ENCODE data around the gene PRICKLE3.
"Not testable (repeated sequence)": the region's sequence is repeated elsewhere in the genome, so short reads cannot be mapped to it uniquely, and the experiment has no call there.

Gene PRICKLE3

DNA sequence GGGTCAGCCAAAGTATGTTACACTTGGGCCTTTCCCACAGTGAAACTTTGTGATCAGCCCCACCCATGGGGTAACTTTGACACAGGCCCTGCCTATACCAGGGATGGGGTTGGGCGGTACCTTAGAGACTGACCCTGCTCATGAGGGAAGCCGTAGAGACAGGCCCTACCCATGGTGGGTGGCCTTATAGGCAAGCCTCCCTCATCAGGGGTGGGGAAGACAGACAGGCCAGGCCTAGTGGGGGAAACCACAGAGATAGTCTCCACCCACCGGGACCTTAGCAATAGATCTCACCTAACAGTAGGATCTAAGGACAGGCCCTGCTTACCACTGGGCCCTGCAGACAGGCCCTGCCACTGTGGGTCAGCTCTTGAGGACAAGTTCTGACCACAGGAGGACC is 7.6 kb downstream of the PRICKLE3 start:
- DNase-seq (ENCODE audit: low spot score): no peak

DNA sequence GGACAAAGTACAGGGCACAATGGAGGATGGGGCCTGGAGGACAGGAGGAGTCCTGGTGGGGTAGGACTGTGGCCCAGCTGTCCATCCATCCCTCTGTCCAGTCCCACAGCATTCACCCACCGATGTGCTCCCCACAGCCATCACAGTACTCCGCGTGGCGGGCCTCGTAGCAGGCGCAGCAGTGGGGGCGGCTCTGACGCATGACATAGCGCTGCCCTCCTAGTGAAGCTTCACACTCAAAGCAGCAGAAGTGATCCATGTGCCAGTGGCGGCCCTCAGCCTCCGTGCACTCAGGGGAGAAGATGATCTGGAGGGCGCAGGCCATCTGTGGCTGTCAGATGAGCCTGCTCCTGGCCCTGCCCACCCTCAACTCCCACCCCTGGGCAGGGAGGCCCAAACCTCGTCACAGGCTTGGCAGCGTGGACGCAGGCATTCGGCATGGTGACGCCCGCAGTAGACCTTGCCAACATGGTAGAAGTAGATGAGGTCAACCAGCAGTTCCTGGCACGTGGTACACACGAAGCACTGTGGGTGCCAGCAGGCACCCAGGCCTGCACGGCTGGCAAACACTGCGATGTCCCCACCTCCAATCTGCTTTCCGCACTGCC is 8.2 kb downstream of the PRICKLE3 start:
- DNase-seq (ENCODE audit: low spot score): no peak

DNA sequence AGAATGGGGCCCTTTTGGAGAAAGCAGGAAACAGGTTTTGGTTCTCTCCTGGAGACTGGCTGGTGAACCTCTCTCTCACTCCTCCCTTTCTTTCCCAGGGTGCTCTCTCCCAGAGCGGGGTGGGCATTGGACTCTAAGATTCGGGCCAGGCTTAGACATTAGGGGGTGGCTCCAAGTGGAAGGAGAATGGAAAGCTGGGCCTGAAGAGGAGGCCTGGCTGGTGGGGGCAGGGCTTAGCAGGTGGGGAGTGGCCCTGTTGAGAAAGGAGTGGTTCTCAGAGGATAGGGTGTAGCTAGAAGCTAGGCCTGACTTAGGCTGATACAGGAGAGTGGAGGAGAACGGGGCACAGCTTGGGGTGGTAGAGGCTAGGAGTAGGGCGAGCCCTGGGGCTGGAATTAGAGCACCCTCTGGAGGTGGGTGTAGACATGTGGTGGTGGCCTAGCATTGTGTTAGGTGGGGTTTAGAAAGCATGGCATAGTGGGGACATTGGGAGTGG is 8.8 kb downstream of the PRICKLE3 start:
- DNase-seq (ENCODE audit: low spot score): no peak

- no peak for DNase-seq (ENCODE audit: low spot score)
Observed at GRCh38 chrX:49176421-49177326, 9.5 kb downstream of the PRICKLE3 start.

DNA sequence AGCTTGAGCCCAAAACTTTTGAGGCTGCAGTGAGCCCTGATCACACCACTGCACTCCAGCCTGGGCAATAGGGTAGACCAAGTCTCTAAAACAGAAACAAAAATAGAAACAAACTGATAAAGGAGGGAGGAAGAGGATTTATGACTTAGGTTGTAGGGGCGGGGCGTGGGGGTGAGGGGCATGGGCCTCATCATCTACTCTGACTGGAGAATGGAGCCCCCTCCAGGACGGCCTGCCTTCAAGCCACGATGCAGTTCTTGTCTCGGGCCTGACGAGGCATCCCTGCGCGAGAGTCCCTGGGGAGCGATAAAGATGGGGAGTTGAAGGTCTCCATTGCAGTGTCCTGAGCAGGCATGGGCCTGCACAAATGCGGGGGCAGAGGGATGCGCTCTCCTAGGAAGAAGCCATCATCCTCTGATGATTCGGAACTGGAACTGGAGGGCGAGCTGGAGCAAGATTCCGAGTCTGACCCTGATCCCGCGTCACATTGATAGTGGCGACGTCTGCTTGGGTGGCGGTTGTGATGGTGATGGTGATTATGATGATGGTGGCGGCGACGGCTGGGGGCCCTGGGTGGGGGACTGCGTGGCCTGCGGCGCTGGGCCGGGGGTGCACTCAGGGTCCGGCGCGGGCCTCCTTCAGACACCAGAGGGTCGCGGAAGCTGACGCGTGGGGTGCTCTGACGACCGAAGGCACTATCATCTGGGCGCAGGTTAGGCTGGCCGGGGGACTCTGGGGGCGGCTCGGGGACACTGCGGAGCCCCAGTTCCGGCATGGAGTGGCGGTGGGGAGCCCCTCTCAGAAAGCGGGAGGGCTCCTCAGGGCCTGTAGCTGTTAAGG is 10.5 kb downstream of the PRICKLE3 start:
- DNase-seq (ENCODE audit: low spot score): no peak

DNA sequence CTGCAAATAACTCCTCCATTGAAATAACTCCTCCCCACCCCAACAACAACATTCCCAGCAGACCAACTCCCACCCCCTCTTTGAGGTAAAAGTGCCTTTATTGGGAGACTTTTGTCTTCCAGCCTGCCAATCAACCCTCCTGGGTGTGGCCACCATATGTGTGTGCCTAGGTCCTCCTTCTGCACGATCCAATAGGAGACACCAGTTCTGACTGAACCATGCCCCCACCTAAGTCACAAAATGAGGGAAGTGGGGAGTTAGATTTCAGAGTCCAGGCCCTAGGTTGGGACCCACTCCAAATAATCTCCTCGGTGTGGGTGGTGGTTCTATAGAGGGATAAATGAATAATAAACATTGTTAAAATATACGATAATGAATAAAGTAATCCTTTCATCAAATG is 11.4 kb downstream of the PRICKLE3 start:
- no peak for DNase-seq (ENCODE audit: low spot score)

DNA sequence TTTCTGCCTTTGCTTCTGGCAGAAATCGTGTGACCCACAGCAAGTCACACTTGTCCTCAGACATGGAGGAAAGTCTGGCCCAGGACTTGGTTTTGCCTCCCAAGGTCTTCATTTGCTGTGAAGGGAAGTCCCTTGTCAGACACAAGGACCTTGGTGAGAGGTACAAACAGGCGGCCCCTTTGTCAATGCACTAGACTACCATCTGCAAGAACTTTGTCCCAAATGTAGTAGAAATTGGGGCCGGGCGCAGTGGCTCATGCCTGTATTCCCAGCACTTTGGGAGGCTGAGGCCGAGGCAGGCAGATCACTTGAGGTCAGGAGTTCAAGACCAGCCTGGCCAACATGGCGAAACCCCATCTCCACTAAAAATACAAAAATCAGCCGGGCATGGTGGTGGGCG is 12.6 kb downstream of the PRICKLE3 start:
- not testable (repeated sequence) for DNase-seq (ENCODE audit: low spot score)

DNA sequence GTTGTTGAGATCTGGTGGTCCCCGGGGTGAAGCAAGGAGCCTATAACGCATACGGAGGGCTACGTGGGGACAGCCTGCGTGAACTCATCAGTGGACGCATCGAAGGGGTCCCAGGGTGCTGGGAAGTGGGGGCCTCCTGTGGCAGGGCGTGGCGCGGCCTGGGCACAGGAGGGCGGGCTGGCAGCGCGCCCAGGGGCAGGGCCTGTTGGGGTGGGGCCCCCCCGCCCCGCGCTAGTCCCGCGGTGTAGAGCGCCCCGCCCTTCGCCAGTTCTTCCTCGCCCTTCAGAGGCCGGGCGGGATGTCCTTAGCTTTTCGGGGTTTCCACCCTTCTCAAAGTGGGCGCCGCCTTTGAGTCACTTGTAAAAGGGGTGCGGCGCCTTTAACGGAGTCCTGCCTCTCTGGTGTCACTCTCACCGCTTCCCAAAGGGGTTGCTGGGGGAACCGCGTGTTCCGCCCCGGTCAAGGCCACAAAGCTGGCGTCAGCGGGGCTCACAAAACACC is 13.8 kb downstream of the PRICKLE3 start:
- DNase-seq (ENCODE audit: low spot score): peak; percentile 60

DNA sequence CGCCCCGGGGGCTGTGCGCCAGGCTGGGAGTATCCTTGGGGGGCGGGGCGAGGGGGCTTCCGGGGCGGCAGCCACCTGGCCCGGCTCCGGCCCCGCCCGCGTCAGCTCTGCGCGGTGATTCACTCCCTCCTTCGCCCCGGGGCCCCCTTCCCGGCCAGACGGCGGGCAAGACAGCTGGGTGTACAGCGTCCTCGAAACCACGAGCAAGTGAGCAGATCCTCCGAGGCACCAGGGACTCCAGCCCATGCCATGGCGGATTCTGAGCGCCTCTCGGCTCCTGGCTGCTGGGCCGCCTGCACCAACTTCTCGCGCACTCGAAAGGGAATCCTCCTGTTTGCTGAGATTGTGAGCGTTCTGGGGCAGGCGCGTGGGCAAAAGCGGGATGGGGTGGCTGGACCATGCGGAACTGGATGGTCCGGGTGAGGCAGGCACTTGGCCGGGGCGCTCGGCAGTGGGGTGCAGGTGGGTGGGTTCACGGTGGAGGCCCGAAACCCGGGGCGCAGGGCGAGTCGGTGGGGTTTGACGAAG is 14.4 kb downstream of the PRICKLE3 start, which contains the start of gene PLP2:
Gene PLP2 (plus strand): TSS at position 147 of the 528 bp plus-strand sequence. CDS start 103 bp downstream, at position 250.
- peak; percentile 59 for DNase-seq (ENCODE audit: low spot score)

GRCh38 chrX:49167740-49168108 is 18.4 kb downstream of the PRICKLE3 start:
- no peak for DNase-seq (ENCODE audit: low spot score)

GRCh38 chrX:49166914-49167739 is 19.0 kb downstream of the PRICKLE3 start:
- peak; percentile 58 for DNase-seq (ENCODE audit: low spot score)

DNA sequence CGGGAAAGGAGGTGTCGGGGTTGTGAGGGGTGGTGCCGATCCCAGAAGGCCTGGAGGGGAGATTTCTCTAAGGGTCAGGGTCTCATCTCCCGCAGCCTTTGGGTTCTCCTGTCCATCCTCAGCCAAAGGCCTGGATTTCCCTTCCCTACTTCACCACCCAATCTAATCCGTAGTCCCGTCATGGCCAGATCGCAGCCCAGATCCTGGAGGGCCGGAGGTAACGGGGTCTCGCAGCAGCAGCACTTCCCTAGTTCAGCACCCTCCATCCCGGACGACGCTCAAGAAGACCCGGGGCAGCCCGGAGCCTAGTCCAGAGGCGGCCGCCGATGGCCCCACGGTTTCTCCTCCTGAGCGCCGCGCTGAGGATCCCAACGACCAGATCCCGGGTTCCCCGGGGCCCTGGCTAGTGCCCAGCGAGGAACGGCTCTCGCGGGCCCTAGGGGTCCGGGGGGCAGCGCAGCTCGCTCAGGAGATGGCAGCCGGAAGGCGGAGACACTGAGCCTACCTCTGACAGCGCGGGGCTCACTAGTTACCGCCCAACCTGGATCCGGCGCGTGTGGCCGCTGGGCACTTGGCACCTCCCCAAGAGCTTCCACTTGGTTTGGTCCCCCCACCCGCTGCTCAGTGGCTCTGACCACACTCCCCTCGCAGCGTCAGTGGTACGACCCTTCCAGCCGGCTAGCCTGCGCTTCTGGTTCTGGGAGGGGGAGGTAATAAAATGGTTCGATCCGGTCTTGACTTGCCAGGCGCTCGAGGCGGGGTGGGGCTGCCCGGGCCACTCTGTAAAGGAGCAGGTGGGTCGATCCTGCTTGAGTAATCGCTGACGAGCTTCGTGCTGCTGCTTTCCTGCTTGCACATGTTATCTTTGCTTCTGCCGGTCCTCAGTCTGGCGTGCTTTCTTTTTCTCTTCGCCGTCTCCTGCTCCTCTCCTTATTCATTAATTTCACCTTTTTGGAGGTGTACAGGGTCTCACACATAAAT is 20.0 kb downstream of the PRICKLE3 start:
- DNase-seq (ENCODE audit: low spot score): peak; percentile 62

DNA sequence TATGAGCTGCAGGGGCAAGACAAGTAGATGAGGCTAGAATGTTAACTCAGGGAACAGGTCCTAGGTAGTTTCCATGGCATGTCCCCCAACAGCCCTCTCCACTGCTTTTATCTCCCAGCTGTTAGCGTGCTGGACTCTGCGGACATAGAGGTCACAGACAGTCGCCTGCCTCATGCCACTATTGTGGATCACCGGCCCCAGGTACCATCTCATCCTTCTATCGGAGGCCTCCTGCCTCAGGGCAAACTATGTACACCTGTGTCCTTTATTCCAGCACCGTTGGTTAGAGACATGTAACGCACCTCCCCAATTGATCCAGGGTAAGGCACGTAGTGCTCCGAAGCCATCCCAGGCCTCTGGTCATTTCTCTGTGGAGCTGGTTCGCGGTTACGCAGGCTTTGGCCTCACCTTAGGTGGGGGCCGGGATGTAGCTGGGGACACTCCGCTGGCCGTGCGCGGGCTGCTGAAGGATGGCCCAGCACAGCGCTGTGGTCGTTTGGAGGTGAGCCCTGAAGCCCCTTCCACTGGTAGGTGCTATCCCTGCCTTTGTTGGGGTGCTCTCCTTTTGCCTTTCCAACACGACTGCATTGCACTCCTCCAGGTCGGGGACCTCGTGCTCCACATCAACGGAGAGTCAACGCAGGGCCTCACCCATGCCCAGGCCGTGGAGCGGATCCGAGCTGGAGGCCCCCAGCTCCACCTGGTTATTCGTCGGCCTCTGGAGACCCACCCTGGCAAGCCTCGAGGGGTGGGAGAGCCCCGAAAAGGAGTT is 21.4 kb downstream of the PRICKLE3 start:
- no peak for DNase-seq (ENCODE audit: low spot score)

DNA sequence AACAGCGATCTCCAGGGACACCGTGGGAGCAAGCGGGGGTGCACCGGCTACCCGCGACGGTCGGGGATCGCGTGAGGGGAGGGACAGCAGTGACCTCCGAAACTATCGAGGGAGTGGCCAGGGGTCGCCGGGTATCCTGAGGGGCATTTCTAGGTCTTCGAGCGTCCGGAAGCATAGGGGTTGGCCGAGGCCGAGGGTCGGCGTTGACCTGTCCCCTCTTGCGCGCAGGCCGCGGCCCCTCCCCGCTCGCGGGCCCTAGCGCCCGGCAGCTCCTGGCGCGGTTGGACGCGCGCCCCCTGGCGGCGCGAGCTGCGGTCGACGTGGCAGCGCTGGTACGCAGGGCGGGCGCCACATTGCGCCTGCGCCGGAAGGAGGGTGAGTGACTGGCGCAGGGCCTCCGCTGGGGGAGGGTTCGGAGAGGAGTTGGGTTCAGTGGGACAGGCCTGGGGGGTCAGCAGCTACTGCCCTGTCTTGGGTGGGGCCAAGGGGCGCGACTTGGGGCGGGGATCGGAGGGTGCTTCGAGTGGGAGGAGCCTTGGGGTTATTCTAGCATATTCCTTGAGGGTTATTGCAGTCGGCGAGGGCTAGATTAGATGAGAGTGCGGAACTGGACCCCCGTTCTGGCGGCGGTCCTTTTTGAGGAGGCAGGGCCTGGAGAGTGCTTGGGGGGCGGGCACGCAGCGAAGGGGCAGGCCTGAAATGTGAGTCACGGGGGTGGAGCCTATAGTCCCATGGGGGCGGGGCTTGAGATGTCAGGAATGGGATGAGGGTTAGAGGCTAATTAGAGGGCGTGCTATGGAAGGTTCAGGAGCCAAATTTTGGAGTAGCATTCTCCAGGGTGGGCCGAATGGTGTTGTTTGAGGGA is 22.4 kb downstream of the PRICKLE3 start:
- DNase-seq (ENCODE audit: low spot score): peak; percentile 82

DNA sequence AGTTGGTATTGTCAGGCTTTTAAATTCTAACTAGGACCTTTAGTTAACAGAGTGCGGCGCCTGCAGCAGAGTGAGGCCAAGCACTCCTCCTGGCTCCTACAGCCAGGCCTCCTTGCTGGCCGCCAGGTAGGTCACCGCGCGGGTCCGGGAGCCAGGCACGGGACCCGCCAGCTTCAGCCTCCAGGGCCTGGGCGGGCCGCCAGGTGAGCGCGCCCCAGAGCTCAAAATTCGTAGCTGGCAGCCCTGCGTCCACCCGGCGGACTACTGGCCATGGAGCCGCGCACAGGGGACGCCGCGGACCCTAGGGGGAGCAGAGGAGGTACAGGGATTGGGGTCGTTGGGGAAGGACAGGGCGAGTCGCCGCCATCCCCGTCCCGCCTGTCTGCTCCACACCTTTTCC is 23.6 kb downstream of the PRICKLE3 start, which contains the start of gene MAGIX:
Gene MAGIX (plus strand): TSS at position 139 of the 400 bp plus-strand sequence. CDS start 132 bp downstream, at position 271.
- no peak for DNase-seq (ENCODE audit: low spot score)

DNA sequence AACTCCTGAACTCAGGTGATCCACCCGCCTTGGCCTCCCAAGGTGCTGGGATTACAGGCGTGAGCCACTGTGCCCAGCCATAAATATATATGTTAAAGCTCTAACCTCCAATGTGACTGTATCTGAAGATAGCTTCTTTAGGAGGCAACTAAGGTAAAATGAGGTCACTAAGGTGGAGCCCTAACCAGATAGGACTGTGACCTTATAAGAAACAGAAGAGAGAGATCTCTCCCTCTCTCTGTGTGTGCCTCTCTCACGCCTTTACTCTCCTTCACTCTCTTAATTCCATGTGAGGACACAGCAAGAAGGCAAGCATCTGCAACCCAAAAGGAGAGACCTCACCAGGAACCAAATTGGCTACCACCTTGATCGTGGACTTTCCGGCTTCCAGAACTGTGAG is 24.5 kb downstream of the PRICKLE3 start:
- DNase-seq (ENCODE audit: low spot score): no peak

GRCh38 chrX:49160908-49161307 is 25.3 kb downstream of the PRICKLE3 start:
- DNase-seq (ENCODE audit: low spot score): no peak

GRCh38 chrX:49157194-49157593 is 29.0 kb downstream of the PRICKLE3 start:
- DNase-seq (ENCODE audit: low spot score): no peak
